Prostate gland (tissue), 2 donors: ENCODE measurements around the gene RSPH1.

Experiments
- CTCF ChIP-seq, 4 experiments: fragments of 200-600 bp in 2 of 4; fragments of 450-650 bp in 2 of 4; sonication (generic) in 2 of 4; IDR thresholded peaks; 1 replicate in 3 of 4; 2 replicates in 1 of 4; pipeline ENCODE4 v1.5.1; 2016 to 2019; ENCODE audit warnings: antibody characterized with exemption in 4 of 4, mild to moderate bottlenecking in 2 of 4, moderate library complexity in 2 of 4
- POLR2A ChIP-seq: fragments of 450-650 bp; IDR thresholded peaks from one replicate; pipeline ENCODE4 v1.6.1; 2016; ENCODE audit warnings: antibody characterized with exemption, mild to moderate bottlenecking

- TF ChIP-seq POLR2A = no peak
- no peak for TF ChIP-seq CTCF (IDR thresholded peaks at IDR 0.05)
Measured at GRCh38 chr21:42443876-42444744, 51.9 kb downstream of the RSPH1 start.
